HK-2 (cell line): ENCODE measurements around the gene MOCS3.

ENCODE experiments used
- DNase-seq: peaks from one replicate; pipeline ENCODE4 v3.0.0-alpha.2; 2018; ENCODE audit not compliant: unreplicated experiment

MOCS3 gene

GRCh38 chr20:50958615-50959542 lies at the start of gene MOCS3:
MOCS3 (plus strand) TSS chr20:50958818; CDS start chr20:50958843, 25 bp downstream.
- peak; percentile 86 for DNase-seq

DNA sequence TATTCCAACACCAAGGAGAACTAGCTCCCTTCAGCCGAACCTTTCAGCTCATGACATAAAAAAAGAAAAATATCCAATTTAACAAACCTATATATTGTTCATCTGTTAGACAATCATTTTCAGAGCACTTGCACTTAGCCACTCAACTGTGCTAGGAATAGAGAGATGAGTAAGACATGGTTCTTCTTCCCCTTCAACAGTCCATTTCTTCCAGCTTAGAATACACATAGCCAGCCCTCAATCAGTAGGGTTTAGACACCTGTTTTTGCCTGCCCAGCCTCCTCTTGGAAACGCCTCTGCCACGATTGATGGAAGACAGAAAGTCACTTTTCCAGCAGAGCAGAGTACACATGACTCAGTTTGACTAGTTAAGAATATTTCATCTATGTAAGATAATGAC lies 49.2 kb upstream of the MOCS3 start:
- no peak for DNase-seq

- no peak for DNase-seq
Measured at GRCh38 chr20:50911030-50911429, 47.6 kb upstream of the MOCS3 start.

DNA sequence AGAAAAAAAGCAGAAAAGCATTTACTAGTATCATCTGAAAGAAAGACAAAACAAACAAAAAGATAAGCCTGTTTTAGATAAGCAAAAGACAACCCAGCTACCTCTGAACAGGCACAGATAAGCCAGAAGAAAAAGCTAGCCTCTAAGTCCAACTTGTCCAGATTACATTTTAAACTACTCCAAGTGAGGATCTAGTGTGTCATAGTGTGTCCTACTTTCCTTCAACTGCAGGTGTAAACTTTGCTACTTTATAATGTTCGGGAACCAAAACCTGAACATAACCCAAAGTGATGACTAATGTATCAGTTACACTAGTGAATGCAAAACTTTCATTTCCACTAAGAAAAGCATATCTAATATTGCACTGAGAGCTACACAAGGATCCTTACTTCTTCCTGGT lies 46.9 kb upstream of the MOCS3 start:
- no peak for DNase-seq

DNA sequence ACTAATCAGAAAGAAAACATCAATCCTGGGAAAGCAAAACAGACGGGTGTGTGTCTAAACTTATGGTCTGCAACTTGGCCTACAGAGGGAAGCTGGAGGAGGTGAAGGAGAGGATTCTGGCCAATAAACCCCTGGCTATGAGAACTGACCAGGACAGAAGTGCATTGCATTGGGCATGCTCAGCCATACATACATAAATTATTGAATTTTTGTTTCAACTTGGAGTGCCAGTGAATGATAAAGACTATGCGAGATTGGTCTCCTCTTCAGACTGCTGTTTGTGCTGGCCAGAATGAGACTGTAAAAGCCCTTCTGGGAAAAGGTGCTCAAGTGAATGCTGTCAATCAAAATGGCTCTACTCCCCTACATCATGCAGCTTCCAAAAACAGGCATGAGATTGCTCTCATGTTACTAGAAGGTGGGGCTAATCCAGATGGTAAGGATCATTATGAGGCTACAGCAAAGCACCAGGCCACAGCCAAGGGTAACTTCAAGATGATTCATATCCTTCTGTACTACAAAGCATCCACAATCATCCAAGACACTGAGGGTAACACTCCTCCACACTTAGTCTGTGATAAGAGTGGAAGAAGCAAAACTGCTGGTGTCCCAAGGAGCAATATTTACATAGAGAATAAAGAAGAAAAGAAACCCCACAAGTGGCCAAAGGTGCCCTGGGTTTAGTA lies 44.8 kb upstream of the MOCS3 start:
- peak; percentile 21 for DNase-seq

GRCh38 chr20:50915424-50915823 lies 43.2 kb upstream of the MOCS3 start:
- no peak for DNase-seq

GRCh38 chr20:50916257-50916656 lies 42.4 kb upstream of the MOCS3 start:
- DNase-seq, result no peak

- no peak for DNase-seq
Measured at GRCh38 chr20:50916934-50917333, 41.7 kb upstream of the MOCS3 start.

DNA sequence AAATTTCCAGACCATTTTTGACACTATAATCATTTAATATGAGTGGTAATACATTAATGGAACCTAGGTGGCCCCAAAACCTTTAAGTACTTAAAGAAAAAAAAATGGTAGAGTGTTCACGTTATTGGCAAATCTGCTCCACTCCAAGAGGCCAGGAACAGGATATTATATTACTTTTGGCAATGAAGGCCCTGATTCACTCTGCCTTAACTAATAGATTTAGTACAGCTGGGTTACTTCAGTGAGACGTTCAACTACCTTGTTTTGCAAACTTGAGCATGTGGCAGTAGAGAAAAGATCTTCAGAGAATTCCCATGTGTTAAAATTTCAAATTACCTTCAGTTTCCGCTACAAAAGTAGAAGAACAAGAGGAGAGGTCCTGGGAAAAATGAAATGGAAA lies 40.2 kb upstream of the MOCS3 start:
- DNase-seq, result no peak

GRCh38 chr20:50919567-50919966 lies 39.1 kb upstream of the MOCS3 start:
- no peak for DNase-seq

DNA sequence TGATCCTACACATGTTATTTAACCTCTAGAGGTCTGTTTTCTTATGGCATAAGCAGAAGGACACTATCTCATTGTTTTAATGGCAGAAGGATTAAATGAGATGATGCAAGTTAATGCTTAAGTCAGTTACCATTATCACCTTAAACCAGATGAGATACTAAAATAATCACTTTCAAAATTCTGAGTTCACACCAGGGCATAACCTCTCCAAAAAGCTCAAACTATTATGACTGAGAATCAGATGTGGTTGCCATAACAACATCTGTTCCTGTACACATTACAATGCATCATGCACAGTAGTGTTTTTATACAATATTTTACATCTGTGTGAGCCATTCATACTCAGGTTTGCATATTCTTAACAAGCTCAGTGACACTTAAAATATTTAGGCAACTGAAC lies 37.6 kb upstream of the MOCS3 start:
- no peak for DNase-seq

DNA sequence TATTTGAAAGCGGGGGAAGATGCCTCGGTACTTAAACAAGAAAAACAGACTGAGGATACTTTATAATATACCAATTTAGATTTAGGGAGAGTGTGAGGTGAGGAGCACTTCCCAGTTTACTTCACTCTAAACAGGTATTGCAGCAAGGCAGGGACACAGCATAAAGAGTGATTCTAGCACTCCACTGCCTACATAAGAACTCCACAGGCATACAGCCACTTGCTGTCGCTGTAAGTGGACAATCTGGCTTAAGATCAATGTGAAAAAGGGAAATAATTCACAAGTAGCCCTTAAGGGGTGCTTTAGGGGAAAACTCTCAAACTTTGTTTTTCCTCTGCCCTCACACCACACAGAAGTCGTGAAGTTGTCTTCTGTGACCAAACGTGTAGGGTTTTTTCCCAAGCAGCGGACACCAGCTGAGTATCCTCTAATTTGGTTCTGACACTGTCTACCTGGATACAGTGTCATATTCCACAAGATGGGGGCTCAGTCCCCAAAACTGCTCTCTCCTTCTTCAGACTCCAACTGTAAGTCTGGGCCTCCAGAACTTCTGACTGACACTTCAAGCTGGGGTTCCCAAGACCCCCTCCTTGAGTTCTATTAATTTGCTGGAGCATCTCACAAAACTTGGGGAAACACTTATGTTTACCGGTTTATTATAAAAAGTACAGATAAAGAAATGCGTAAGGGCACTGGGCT lies 36.7 kb upstream of the MOCS3 start:
- DNase-seq, result no peak

GRCh38 chr20:50924261-50924920 lies 34.2 kb upstream of the MOCS3 start:
- no peak for DNase-seq

GRCh38 chr20:50926530-50926929 lies 32.1 kb upstream of the MOCS3 start:
- no peak for DNase-seq

- DNase-seq, result no peak
Measured at GRCh38 chr20:50928469-50928868, 30.1 kb upstream of the MOCS3 start.

DNA sequence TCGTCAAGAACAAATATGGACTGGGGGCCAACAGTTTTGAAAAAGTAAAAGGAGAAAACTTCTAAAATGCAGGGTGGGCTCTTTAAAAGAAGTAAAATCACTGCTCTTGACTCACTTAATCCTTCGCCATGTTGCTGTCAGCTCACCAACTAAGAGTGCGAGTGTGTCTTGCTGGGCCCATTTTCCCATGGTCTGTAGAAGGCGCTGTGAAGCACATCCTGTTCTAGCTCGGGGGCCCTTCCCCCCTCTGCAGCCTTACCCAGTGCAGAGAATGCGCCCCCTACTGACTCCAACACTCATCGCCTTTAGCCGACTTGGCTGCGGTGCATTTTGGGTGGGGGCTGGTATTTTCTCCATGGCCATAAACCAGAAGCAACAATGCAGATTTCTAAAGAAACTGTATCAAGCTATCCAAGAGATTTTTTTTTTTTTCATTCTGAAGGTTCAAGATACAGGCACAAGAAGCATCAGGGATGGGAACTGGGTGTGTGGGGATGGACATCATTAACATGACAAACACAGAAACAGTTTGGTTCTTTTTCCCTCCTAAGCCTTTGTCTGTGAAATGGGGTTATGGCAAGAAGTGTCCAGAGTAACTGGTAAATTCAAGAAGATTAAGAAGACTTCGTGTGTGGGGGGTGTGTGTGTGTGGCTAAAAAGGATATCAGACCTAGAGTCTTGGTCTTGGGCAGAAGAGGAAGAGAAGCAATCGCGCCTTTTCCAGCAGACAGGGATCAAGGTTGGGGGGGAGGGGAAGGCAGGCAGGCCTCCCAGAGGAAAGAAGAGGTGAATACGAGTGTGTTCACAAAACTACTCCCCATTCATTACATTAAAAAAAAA lies 29.1 kb upstream of the MOCS3 start:
- DNase-seq, result peak; percentile 90

GRCh38 chr20:50930139-50930975 lies 28.3 kb upstream of the MOCS3 start:
- DNase-seq, result peak; percentile 38

- DNase-seq, result no peak
Measured at GRCh38 chr20:50930976-50931305, 27.7 kb upstream of the MOCS3 start.

GRCh38 chr20:50931306-50932015 lies 27.2 kb upstream of the MOCS3 start, which contains the start of gene ADNP:
ADNP (minus strand) TSS chr20:50931437; CDS start chr20:50903996, 27,441 bp downstream.
- DNase-seq, result peak; percentile 93
